Measurements from ENCODE around the gene APBA1. TPM values are rescaled to one million over a fixed set of nuclear protein-coding genes. Genes with fewer than 3 reads are reported as not detected.
A peak's percentile ranks its signal among the peaks of the same experiment; 100 is the strongest.

The APBA1 gene
- total RNA-seq, 1 donor from 2014 or later: 5.9 TPM

GRCh38 chr9:69627281-69627680 lies 44.9 kb downstream of the APBA1 start:
- DNase-seq (ENCODE audit: low read depth) (no peak), FAIRE-seq (no peak)
- Mint-ChIP-seq H3K4me1 (ENCODE audit: low read depth, unreplicated experiment) (no peaks in the 10 kb centered on the region), H3K4me3 (ENCODE audit: unreplicated experiment) (no peak overlapping the region), H3K27ac (ENCODE audit: unreplicated experiment) (no peak overlapping the region), H3K27me3 (ENCODE audit: low read depth, unreplicated experiment) (peaks cover 5% of the 10 kb centered on the region), H3K36me3 (ENCODE audit: low read depth, unreplicated experiment) (no peaks in the 10 kb centered on the region), H3K9me3 (ENCODE audit: unreplicated experiment) (peaks cover 8% of the 10 kb centered on the region)
- TF ChIP-seq, protein P1, sequence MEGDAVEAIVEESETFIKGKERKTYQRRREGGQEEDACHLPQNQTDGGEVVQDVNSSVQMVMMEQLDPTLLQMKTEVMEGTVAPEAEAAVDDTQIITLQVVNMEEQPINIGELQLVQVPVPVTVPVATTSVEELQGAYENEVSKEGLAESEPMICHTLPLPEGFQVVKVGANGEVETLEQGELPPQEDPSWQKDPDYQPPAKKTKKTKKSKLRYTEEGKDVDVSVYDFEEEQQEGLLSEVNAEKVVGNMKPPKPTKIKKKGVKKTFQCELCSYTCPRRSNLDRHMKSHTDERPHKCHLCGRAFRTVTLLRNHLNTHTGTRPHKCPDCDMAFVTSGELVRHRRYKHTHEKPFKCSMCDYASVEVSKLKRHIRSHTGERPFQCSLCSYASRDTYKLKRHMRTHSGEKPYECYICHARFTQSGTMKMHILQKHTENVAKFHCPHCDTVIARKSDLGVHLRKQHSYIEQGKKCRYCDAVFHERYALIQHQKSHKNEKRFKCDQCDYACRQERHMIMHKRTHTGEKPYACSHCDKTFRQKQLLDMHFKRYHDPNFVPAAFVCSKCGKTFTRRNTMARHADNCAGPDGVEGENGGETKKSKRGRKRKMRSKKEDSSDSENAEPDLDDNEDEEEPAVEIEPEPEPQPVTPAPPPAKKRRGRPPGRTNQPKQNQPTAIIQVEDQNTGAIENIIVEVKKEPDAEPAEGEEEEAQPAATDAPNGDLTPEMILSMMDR (IDR thresholded peaks at IDR 0.05; ENCODE audit: insufficient read depth, low read depth, low read length): no peak
- no peak for TF ChIP-seq EZH2 (IDR thresholded peaks at IDR 0.05; ENCODE audit: insufficient read depth, low read length)
- Histone ChIP-seq H4K20me1 (ENCODE audit: insufficient read depth, low read length) (no peaks in the 10 kb centered on the region), H3K4me2 (ENCODE audit: low read length) (no peak overlapping the region), H3K36me3 (ENCODE audit: insufficient read depth, low read length) (no peaks in the 10 kb centered on the region), H3K27ac (ENCODE audit: low read depth, low read length) (no peak overlapping the region), H3K4me1 (ENCODE audit: insufficient read depth, low read length) (no peaks in the 10 kb centered on the region), H2AFZ (ENCODE audit: low read depth, low read length) (no peak overlapping the region), H3K9me3 (ENCODE audit: insufficient read depth, low read depth, low read length) (no peaks in the 10 kb centered on the region), H3K79me2 (ENCODE audit: insufficient read depth, low read length) (no peaks in the 10 kb centered on the region), H3K4me3 (ENCODE audit: insufficient read depth, low read depth, low read length) (no peak overlapping the region), H3K27me3 (ENCODE audit: insufficient read depth, low read length) (no peaks in the 10 kb centered on the region), H3K9ac (ENCODE audit: low read length) (no peak overlapping the region)

- Histone ChIP-seq H2AFZ (ENCODE audit: low read depth, low read length) (no peak overlapping the region), H3K4me2 (ENCODE audit: low read length) (no peak overlapping the region), H3K9ac (ENCODE audit: low read length) (no peak overlapping the region), H3K79me2 (ENCODE audit: insufficient read depth, low read length) (no peaks in the 10 kb centered on the region), H3K9me3 (ENCODE audit: insufficient read depth, low read depth, low read length) (no peaks in the 10 kb centered on the region), H3K36me3 (ENCODE audit: insufficient read depth, low read length) (no peaks in the 10 kb centered on the region), H3K4me1 (ENCODE audit: insufficient read depth, low read length) (no peaks in the 10 kb centered on the region), H3K4me3 (ENCODE audit: insufficient read depth, low read depth, low read length) (no peak overlapping the region), H4K20me1 (ENCODE audit: insufficient read depth, low read length) (no peaks in the 10 kb centered on the region), H3K27me3 (ENCODE audit: insufficient read depth, low read length) (no peaks in the 10 kb centered on the region), H3K27ac (ENCODE audit: low read depth, low read length) (no peak overlapping the region)
- no peak overlapping the region for H3K27ac Mint-ChIP-seq (ENCODE audit: unreplicated experiment)
- H3K27me3 Mint-ChIP-seq (ENCODE audit: low read depth, unreplicated experiment): no peaks in the 10 kb centered on the region
- no peak overlapping the region for H3K4me3 Mint-ChIP-seq (ENCODE audit: unreplicated experiment)
- TF ChIP-seq, protein P1 (IDR thresholded peaks at IDR 0.05; ENCODE audit: insufficient read depth, low read depth, low read length): no peak
- TF ChIP-seq EZH2 (IDR thresholded peaks at IDR 0.05; ENCODE audit: insufficient read depth, low read length): no peak
- H3K4me1 Mint-ChIP-seq (ENCODE audit: low read depth, unreplicated experiment): no peaks in the 10 kb centered on the region
- DNase-seq (ENCODE audit: low read depth) (no peak), FAIRE-seq (no peak)
- H3K36me3 Mint-ChIP-seq (ENCODE audit: low read depth, unreplicated experiment): no peaks in the 10 kb centered on the region
- H3K9me3 Mint-ChIP-seq (ENCODE audit: unreplicated experiment): no peaks in the 10 kb centered on the region
Observed at GRCh38 chr9:69623276-69623675, 48.9 kb downstream of the APBA1 start.

- no peak overlapping the region for H3K4me3 Mint-ChIP-seq (ENCODE audit: unreplicated experiment)
- DNase-seq (ENCODE audit: low read depth): peak; percentile 93
- no peaks in the 10 kb centered on the region for H3K27me3 Mint-ChIP-seq (ENCODE audit: low read depth, unreplicated experiment)
- no peak for FAIRE-seq
- Histone ChIP-seq H3K4me3 (ENCODE audit: insufficient read depth, low read depth, low read length) (no peak overlapping the region), H2AFZ (ENCODE audit: low read depth, low read length) (no peak overlapping the region), H3K9me3 (ENCODE audit: insufficient read depth, low read depth, low read length) (no peaks in the 10 kb centered on the region), H3K9ac (ENCODE audit: low read length) (no peak overlapping the region), H3K27me3 (ENCODE audit: insufficient read depth, low read length) (no peaks in the 10 kb centered on the region), H3K4me2 (ENCODE audit: low read length) (peak overlapping the region; percentile 0), H4K20me1 (ENCODE audit: insufficient read depth, low read length) (no peaks in the 10 kb centered on the region), H3K4me1 (ENCODE audit: insufficient read depth, low read length) (no peaks in the 10 kb centered on the region), H3K36me3 (ENCODE audit: insufficient read depth, low read length) (no peaks in the 10 kb centered on the region), H3K27ac (ENCODE audit: low read depth, low read length) (no peak overlapping the region), H3K79me2 (ENCODE audit: insufficient read depth, low read length) (no peaks in the 10 kb centered on the region)
- TF ChIP-seq, protein P1 (IDR thresholded peaks at IDR 0.05; ENCODE audit: insufficient read depth, low read depth, low read length): no peak
- no peak for TF ChIP-seq EZH2 (IDR thresholded peaks at IDR 0.05; ENCODE audit: insufficient read depth, low read length)
- H3K4me1 Mint-ChIP-seq (ENCODE audit: low read depth, unreplicated experiment): no peaks in the 10 kb centered on the region
- H3K9me3 Mint-ChIP-seq (ENCODE audit: unreplicated experiment): no peaks in the 10 kb centered on the region
- H3K27ac Mint-ChIP-seq (ENCODE audit: unreplicated experiment): no peak overlapping the region
- no peaks in the 10 kb centered on the region for H3K36me3 Mint-ChIP-seq (ENCODE audit: low read depth, unreplicated experiment)
Observed at GRCh38 chr9:69622676-69623075, 49.5 kb downstream of the APBA1 start.

Measured in astrocyte (in vitro differentiated cells and primary cell).